Measurements from ENCODE around the gene NRGN.
"Not testable (repeated sequence)": the region's sequence is repeated elsewhere in the genome, so short reads cannot be mapped to it uniquely, and the experiment has no call there.

Gene NRGN

GRCh38 chr11:124758355-124759265 lies 18.9 kb downstream of the NRGN start:
- DNase-seq, result peak; percentile 56

GRCh38 chr11:124759266-124760204 lies 19.8 kb downstream of the NRGN start:
- DNase-seq, result no peak

GRCh38 chr11:124760205-124760652 lies 20.5 kb downstream of the NRGN start:
- no peak for DNase-seq

GRCh38 chr11:124760806-124761205 lies 21.1 kb downstream of the NRGN start:
- DNase-seq, result no peak

GRCh38 chr11:124761301-124762104 lies 21.8 kb downstream of the NRGN start:
- no peak for DNase-seq

- DNase-seq, result no peak
Observed at GRCh38 chr11:124762105-124762623, 22.4 kb downstream of the NRGN start, which contains the start of gene ESAM. ESAM (minus strand) TSS chr11:124762290; CDS start chr11:124762154, 136 bp downstream.

- DNase-seq, result no peak
Observed at GRCh38 chr11:124762624-124763155, 22.9 kb downstream of the NRGN start.

GRCh38 chr11:124763156-124763947 lies 23.6 kb downstream of the NRGN start:
- DNase-seq, result peak; percentile 58

- no peak for DNase-seq
Observed at GRCh38 chr11:124766156-124766555, 26.4 kb downstream of the NRGN start.

GRCh38 chr11:124768914-124769313 lies 29.2 kb downstream of the NRGN start:
- DNase-seq, result no peak

- DNase-seq, result peak; percentile 82
Observed at GRCh38 chr11:124769806-124770774, 30.3 kb downstream of the NRGN start.

GRCh38 chr11:124770959-124771358 lies 31.2 kb downstream of the NRGN start:
- DNase-seq, result not testable (repeated sequence)

- no peak for DNase-seq
Observed at GRCh38 chr11:124776865-124777645, 37.3 kb downstream of the NRGN start.

- no peak for DNase-seq
Observed at GRCh38 chr11:124778281-124778680, 38.5 kb downstream of the NRGN start.

- no peak for DNase-seq
Observed at GRCh38 chr11:124779568-124779967, 39.8 kb downstream of the NRGN start.

- DNase-seq, result no peak
Observed at GRCh38 chr11:124783002-124783401, 43.3 kb downstream of the NRGN start.

GRCh38 chr11:124784051-124784450 lies 44.3 kb downstream of the NRGN start:
- no peak for DNase-seq

- DNase-seq, result no peak
Observed at GRCh38 chr11:124788521-124788920, 48.8 kb downstream of the NRGN start.

Measured in fibroblast of skin of back (primary cell).